ENCODE data around the gene CNOT6. TPM values are rescaled to one million over a fixed set of nuclear protein-coding genes. Genes with fewer than 3 reads are reported as not detected.
A peak's percentile ranks its signal among the peaks of the same experiment; 100 is the strongest.

CNOT6 gene
- total and polyA plus RNA-seq, 8 donors = 4.7 to 38.2 (median 12.5) TPM

DNA sequence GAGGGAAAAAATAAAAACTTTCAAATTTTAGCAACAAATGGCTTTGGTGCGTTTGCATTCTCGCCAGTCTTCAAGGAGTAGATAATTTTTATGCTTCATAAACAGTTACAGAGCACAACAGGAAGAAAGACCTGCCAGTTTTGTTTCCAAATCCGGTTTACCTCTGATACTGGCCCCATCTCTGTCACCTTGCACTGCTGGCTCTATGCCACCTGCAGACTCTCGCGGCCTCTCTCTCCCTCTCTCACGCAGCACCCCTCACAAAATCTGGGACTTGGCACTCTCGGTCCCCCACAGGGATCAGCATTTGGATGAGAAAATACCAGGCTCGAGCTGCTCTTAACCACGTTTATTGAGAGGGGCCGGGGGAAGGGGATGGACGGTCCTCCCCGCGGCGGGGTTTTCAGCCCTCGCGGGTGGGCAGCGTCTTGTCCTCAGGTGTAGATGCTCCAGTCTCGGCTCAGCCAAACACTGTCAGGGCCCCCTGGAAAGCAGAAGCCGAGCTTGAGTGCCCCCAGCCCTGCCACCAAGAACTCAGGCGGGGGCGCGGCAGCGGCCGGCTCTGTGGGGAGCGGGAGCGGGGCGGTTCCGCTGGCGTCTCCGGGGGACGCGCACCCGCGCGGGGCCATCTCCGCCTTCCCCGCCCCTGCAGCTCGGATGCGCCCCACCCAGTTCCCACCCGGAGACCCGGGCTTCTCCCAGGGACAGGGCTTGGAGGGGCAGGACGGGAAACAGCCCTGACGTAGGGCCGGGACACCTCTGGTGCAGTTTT, 95.8 kb downstream of the CNOT6 start:
- Histone ChIP-seq H3K27me3 (peaks cover 15 to 63% (median 30%) of the 10 kb centered on the region in 3 donors), H3K9me3 (peaks cover 0 to 4% (median 3%) of the 10 kb centered on the region in 4 donors), H3K27ac (no peak overlapping the region), H3K4me1 (peaks cover 16 to 24% (median 21%) of the 10 kb centered on the region in 4 donors), H3K4me3 (peak overlapping the region; percentile 7 to 45 (median 26)), H3K36me3 (no peaks in the 10 kb centered on the region)
- DNase-seq = peak in 1 of 2 donors; percentile 24
- TF ChIP-seq, protein P1, sequence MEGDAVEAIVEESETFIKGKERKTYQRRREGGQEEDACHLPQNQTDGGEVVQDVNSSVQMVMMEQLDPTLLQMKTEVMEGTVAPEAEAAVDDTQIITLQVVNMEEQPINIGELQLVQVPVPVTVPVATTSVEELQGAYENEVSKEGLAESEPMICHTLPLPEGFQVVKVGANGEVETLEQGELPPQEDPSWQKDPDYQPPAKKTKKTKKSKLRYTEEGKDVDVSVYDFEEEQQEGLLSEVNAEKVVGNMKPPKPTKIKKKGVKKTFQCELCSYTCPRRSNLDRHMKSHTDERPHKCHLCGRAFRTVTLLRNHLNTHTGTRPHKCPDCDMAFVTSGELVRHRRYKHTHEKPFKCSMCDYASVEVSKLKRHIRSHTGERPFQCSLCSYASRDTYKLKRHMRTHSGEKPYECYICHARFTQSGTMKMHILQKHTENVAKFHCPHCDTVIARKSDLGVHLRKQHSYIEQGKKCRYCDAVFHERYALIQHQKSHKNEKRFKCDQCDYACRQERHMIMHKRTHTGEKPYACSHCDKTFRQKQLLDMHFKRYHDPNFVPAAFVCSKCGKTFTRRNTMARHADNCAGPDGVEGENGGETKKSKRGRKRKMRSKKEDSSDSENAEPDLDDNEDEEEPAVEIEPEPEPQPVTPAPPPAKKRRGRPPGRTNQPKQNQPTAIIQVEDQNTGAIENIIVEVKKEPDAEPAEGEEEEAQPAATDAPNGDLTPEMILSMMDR (IDR thresholded peaks at IDR 0.05) = no peak
- TF ChIP-seq POLR2AphosphoS5 (IDR thresholded peaks at IDR 0.05) (no peak), POLR2A (IDR thresholded peaks at IDR 0.05) (no peak), EP300 (IDR thresholded peaks at IDR 0.05) (no peak)
- WGBS, 5 donors = 2 to 12% (median 2%) methylated on average over 8 to 44 of the region's 44 CpGs
- intact Hi-C loops (cut with DNase I; ENCODE audit: low total_unique reads) = no loop called here

DNA sequence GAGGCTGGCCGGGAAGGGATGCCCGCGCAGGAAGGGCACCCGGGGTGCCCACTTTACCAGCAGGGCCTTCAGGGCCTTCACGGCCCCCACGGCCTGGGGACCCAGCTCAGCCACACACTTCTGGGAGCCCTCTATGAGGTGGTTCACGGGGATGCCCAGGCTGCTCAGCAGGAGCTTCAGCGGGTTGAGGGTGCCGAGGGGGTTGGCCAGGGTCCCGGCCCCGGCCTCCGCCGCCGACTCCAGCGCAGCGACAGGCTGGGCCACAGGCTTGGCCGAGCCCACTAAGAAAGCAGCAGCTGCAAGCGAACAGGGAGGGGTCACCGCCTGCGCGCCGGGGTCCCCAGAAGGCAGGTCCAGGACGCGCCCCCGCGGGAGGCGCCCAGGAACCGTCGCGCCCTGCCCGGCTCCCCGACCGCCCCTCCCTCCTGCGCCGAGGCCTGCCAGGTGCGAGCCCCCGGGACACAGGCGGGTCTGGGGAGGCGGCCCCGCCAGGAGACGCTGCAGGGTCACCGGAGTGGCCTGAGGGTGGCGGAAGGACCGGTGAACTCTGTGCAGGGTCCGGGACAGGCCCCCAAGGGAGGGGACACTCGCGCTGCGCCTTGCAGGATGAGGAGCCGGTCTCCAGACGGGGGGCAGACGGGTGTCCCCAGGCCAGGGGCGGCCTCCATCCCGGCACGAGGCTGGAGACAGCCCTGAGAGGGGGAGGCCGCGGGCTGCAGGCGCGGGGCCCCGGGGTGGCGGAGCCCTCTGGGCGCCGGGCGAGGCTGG, 96.5 kb downstream of the CNOT6 start:
- TF ChIP-seq, protein P1 (IDR thresholded peaks at IDR 0.05) = no peak
- peak overlapping the region; percentile 21 to 45 (median 26) for H3K4me3 ChIP-seq
- peaks cover 0 to under 1% (median 0%) of the 10 kb centered on the region in 4 donors for H3K9me3 ChIP-seq
- peaks cover 15 to 63% (median 30%) of the 10 kb centered on the region in 3 donors for H3K27me3 ChIP-seq
- H3K4me1 ChIP-seq = peaks cover 17 to 31% (median 27%) of the 10 kb centered on the region in 4 donors
- intact Hi-C loops (cut with DNase I; ENCODE audit: low total_unique reads) = no loop called here
- WGBS, 5 donors = 2 to 4% (median 3%) methylated on average over 12 to 63 of the region's 63 CpGs; no CpG with 5 or more reads in 1 of the 5 donors
- no peaks in the 10 kb centered on the region for H3K36me3 ChIP-seq
- H3K27ac ChIP-seq = no peak overlapping the region
- DNase-seq = peak in 1 of 2 donors; percentile 43

DNA sequence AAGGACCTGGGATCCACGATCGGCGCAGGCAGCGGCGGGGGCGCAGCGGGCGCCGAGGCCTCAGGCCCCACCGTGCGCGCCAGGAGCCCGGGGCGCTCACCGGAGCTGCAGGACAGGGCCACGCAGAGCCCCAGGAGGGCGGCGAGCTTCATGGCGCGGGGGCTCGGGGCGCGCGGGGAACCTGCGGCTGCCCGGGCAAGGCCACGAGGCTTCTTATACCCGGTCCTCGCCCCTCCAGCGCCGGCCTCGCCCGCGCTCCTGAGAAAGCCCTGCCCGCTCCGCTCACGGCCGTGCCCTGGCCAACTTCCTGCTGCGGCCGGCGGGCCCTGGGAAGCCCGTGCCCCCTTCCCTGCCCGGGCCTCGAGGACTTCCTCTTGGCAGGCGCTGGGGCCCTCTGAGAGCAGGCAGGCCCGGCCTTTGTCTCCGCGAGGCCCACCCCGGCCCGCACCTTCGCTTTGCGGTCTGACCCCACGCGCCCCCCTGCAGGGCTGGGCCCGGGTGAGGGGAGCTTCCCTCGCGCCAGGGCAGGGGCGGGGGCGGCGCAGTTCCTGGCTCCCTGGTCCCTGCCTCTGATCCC, 97.2 kb downstream of the CNOT6 start, which contains the start of gene SCGB3A1:
Gene SCGB3A1, minus strand, starts transcription at position 189 of the 577 bp plus-strand sequence. Its CDS starts 37 bp downstream, at position 152.
- intact Hi-C loops (cut with DNase I; ENCODE audit: low total_unique reads) = no loop called here
- Histone ChIP-seq H3K4me3 (peak within 1 kb of the TSS; percentile 21 to 45 (median 26)), H3K4me1 (peaks cover 20 to 36% (median 30%) of the 10 kb centered on the region in 4 donors), H3K27me3 (peaks cover 15 to 63% (median 30%) of the 10 kb centered on the region in 3 donors), H3K9me3 (no peaks in the 10 kb centered on the region), H3K27ac (no peak within 1 kb of the TSS), H3K36me3 (no peaks in the 10 kb centered on the region)
- TF ChIP-seq POLR2A (IDR thresholded peaks at IDR 0.05) (no peak), POLR2AphosphoS5 (IDR thresholded peaks at IDR 0.05) (no peak), EP300 (IDR thresholded peaks at IDR 0.05) (no peak)
- TF ChIP-seq, protein P1 (IDR thresholded peaks at IDR 0.05) = no peak
- peak in 1 of 2 donors; percentile 59 for DNase-seq
- WGBS, 5 donors = 2 to 11% (median 4%) methylated on average over 9 to 60 of the region's 60 CpGs

DNA sequence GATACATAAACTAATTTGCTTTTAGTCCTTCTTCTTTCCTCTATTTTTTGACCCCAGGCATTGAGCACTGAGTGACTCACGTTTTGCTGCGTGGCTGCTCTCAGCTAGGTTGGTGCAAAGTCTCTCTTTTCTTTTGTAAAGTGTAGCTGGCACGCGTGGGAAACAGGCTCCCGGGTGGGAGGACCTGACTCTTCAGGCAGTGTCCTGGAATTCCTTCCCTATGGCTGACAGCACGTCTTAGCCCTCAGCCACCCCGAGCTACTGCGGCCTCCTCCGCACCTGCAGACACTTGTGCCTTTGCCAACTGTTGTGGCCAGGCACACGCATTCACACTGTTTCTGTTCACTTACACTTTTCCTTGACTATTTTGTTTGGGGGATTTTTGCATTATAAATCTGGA, 98.0 kb downstream of the CNOT6 start:
- Histone ChIP-seq H3K4me1 (peaks cover 23 to 40% (median 32%) of the 10 kb centered on the region in 4 donors), H3K27ac (no peak overlapping the region), H3K9me3 (no peaks in the 10 kb centered on the region), H3K27me3 (peaks cover 15 to 63% (median 30%) of the 10 kb centered on the region in 3 donors), H3K4me3 (no peak overlapping the region), H3K36me3 (no peaks in the 10 kb centered on the region)
- intact Hi-C loops (cut with DNase I; ENCODE audit: low total_unique reads) = no loop called here
- TF ChIP-seq EP300 (IDR thresholded peaks at IDR 0.05) (no peak), POLR2A (IDR thresholded peaks at IDR 0.05) (no peak), POLR2AphosphoS5 (IDR thresholded peaks at IDR 0.05) (no peak)
- TF ChIP-seq, protein P1 (IDR thresholded peaks at IDR 0.05) = no peak
- whole genome bisulfite sequencing, 5 donors = 80 to 91% (median 88%) methylated on average over 10 of the region's 10 CpGs
- DNase-seq = no peak

Data from stomach (tissue), 9 donors.